HG03108 (cell line): Measurements from ENCODE around the gene TCAF1.

Experiments used
- ATAC-seq: cut with Tn5 transposase; IDR thresholded peaks from one replicate; pipeline ENCODE4 v1.9.1; 2021; ENCODE audit warnings: moderate library complexity; ENCODE audit not compliant: unreplicated experiment

The TCAF1 gene

GRCh38 chr7:143901668-143902331 lies at the start of gene TCAF1:
Gene TCAF1 (minus strand): TSS chr7:143902176. CDS start chr7:143876608, 25,568 bp downstream.
- peak; percentile 90 for ATAC-seq

DNA sequence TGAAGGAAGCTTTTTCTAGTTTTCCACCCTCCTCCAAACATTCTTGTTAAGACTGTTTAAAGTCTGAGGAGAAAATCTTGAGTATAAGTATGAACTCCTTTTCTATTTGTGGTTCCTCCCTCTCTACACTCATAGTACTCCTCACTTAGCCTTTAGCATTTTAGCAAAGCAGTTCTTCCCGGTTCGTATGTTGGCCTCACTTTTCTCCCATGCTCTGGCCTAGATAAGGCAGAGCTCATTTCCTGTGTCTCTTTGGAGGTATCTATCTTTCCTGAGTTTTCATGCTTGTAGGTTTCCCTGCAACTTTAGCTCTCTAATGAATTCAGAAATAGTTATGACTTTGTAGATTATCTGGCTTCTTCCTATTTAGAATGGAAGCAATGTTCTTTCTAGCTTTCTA lies 46.8 kb upstream of the TCAF1 start:
- ATAC-seq, result no peak

DNA sequence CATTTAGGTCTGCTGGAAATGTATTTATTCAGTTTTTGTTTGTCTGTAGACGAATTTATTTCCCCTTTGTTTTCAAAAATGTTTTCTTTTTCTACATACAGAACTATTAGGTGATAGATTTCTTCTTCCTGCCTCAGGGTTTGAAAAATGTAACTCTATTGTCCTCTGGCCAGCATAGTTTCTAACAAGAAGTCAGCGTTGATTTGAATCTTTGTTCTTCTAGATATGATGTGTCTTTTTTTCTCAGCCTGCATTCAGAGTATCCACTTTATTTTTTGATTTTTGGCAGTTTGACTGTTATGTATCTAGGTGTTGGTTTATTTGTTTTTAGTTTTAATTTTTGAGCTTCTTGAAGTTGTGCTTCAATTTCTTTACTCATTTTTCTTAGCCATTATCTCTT lies 45.1 kb upstream of the TCAF1 start:
- no peak for ATAC-seq

DNA sequence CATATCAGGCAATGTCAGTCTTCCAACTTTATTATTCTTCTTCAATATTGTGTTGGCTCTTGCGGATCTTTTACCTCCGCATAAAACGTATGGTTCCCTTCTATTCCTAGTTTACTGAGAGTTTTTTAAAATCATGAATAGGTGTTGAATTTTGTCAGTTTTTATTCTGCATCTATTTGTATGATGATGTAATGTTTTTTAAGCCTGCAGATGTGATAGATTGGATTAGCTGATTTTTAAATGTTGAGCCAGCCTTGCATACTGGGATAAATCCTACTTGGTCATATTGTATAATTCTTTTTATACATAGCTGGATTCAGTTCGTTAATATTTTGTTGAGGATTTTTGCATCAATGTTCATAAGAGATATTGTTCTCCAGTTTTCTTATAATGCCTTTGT lies 43.4 kb upstream of the TCAF1 start:
- no peak for ATAC-seq

GRCh38 chr7:143938379-143939243 lies 36.6 kb upstream of the TCAF1 start:
- ATAC-seq, result no peak

DNA sequence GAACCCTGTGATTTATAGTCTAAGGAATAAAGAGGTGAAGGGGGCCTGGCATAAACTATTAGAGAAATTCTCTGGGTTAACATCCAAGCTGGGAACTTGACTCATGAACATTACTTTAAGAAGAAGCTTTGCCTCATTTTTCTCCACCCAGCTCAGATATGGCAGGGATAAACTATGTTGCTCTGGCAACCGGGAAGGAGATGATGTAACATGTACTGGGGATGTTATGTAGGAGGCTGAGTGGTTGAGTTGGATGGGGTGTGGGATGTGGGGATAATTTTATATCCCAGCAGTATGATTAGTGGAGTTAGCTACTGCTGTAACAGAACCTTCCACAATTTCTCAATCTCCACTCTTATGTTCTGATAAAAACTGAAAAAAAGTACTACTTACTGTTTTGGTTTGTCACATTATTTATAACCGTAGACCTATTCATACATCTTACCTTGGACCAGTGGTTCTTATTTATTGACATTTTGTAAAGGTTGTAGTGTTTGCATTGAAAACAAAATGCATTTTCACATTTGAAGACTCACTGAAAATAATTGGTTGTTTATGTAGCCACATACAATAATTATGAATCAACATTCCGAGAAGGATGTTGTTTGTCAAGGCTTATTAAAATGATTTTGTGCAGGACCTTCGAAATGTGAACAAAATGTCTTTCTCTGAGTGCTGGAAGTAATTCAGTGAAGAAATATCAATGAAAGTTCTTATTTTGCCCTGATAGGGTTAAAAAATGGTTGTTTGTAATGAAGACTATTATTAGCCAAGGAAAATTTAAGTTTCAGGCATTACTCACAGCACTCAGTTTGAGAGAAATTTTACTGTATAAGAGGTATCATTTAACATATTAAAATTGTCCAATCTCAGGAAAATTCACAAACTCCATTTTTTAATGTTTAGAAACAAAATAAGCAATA lies 34.4 kb upstream of the TCAF1 start:
- no peak for ATAC-seq

DNA sequence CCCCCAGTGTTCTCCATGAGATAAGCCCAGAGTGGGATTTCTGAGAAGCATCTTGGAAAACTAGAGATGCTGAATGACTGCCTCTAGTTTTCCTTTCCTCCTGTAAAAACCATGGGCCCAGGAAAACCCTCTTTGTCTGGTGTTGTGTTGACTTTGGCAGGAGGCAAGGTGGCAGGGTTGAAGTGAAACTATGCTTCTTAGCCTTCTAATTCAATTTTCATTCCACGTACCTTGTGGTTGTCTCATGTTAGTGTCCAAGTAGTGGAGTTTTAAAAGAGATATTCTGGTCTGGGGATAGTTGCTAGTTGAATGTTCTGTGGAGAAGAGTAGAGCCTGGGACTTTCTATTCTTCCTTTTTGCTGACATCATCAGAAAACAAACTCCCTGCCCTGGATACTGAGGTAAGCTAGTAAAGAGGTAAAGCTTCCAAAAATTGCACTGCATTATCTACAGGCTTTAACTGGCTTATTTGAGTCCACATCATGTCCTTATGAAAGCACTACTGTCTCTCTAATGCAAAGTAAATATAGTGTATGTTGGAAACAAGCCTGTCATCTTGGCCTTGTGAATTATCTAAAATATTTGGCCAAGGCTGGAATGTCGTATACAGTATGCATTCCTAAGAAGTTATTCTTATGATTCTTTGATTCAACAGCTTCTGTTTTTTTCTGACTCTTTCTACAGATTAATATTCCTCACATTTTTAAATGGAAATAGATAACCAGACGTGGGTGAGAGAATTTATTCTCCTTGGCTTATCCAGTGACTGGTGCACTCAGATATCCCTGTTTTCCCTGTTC lies 32.8 kb upstream of the TCAF1 start, which contains the start of gene OR2F2:
OR2F2 (plus strand) TSS at position 708 of the 800 bp plus-strand sequence; CDS start at position 708, 0 bp downstream.
- ATAC-seq, result no peak

DNA sequence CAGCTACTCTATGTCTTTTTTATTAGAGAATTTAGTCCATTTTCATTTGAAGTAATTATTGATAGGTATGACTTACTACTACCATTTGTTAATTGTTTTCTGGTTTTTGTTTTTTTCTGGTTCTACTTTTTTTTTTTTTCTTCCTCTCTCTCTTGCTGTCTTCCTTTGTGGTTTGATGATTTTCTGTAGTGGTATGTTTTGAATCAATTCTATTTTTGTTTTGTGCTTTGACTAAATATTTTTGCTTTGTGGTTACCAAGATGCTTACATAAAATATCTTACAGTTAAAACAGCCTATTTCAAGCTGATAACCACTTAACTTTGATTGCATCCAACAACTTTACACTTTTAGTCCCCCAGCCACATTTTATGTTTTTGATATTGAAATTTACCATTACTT lies 29.8 kb upstream of the TCAF1 start:
- no peak for ATAC-seq

GRCh38 chr7:143929224-143929920 lies 27.4 kb upstream of the TCAF1 start:
- no peak for ATAC-seq

DNA sequence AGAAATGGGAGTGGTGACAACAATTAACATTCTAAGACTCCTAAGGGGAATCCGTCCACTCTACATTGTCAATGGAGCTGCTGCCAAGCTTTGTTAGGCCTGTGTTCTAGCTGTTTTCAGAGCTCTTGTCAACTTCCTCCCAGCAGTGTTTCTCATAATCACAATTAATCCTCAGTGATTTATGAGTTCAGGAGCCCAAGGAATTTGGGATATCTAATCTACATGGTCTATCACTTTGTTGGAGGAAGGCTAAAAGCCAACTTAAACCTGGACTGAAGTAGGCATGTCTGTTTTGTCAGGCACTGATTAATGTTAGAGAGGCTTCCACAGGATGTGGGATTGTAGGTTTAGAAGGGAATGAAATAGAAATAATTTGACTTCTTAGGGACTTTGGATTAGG lies 22.9 kb upstream of the TCAF1 start:
- no peak for ATAC-seq

DNA sequence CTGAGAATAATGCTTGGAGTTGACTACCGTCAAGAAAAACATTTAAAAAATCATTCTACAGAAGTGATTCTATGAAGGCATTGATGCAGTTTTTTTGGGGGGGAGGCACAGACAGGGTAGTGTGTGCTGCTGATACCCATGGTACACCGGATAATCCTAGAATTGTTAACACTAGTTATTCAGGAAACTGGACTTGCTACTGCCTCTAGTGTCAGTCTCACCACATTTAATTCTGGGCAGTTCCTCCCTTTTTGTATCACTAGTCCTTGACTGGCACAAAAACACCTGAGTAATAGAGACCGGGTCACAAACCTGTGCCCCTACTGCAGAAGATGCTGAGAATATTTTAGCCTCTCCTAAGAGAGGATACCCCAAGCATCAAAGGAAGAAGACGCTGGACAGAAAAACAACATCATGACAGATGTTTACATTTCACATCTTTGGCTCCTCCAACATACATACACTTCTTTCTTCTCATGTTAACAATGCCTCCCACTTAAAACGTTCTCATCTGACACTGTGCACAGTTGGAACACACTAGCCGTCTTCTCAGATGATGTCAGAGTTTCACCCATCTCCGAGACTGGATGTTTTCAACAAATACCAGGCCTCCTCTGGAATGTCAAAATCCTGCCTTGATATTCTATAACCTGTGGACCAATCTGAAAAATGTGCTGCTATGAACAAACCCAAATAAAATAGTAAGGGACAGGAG lies 13.1 kb upstream of the TCAF1 start:
- no peak for ATAC-seq

DNA sequence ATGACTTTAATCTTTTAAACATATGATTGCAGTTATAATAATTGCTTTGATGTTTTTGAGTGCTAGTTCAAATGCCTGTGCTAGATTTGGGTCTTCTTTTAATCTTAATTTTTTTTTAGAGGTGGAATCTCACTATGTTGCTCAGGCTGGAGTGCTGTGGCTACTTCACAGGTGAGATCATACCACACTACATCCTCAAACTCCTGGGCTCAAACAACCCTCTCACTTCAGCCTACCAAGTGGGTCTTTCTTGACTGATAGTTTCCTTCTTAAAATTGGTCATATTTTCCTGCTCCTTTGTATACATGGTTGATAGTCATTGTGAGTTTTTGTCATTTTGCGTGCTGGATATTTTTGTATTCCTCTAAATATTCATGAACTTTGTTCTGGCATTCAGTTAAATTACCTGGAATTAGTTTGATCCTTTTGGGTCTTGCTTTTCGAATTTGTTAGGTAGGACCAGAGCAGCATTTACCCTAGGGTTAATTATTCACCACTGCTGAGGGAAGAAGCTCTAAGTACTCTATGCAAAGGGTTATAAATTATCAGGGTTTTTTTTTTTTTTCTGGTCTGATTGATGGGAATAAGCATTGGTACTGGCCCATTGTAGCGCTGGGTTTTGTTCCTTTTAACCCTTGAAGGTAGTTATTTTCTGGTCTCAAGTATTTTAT lies 12.1 kb upstream of the TCAF1 start:
- ATAC-seq, result no peak

- ATAC-seq, result no peak
Observed at GRCh38 chr7:143910473-143911248, 8.7 kb upstream of the TCAF1 start.

DNA sequence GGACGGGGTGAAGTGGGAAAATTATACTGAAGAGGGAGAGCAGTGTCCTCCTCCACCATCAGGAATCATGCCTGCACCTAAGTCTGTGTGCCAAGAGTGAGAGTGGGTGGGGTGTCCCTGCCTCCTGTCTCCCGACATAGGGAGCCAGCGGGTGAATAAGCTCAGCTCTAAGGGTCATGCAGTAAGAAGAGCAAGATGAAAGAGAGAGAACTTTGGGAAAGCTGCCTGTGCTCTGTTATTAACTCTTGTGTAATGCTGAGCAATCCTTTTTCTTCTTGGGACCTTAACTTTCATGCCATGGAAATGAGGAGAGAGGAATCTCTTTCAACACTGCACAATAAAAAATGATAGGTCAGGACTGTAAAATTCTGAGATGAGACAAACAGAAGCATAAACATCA lies 7.9 kb upstream of the TCAF1 start:
- ATAC-seq, result no peak

- ATAC-seq, result no peak
Observed at GRCh38 chr7:143908120-143908519, 6.1 kb upstream of the TCAF1 start.

GRCh38 chr7:143906895-143907294 lies 4.9 kb upstream of the TCAF1 start:
- no peak for ATAC-seq

- ATAC-seq, result no peak
Observed at GRCh38 chr7:143906151-143906550, 4.2 kb upstream of the TCAF1 start.

DNA sequence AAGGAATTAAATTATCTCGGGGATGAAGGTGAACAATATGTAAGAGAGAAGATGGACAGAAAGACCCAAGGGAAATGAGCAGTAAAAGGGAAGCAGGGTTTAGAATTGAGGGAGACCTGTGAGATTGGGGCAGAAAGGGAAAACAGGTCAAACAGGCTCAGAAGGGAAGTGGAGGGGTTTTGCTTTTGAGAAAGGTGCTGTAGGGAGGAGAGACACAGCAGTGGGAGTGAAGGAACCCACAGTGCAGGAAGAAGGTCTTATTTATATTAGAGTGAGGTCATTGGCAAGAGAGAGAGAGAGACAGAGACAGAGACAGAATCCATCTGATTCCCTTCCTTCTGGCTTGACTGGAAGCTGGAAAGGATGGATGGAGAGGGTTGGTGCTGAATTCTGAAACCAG lies 3.5 kb upstream of the TCAF1 start:
- ATAC-seq, result no peak
